Fibroblast of pulmonary artery (primary cell): ENCODE results near the gene RELCH.

Experiments used
- DNase-seq: peaks from one replicate; pipeline ENCODE4 v3.0.0-alpha.2; 2010; ENCODE audit warnings: low read depth
- H3K4me3 ChIP-seq: replicated peaks from 2 replicates; pipeline ENCODE4 v1.5.1; 2011; ENCODE audit warnings: low read depth, mild to moderate bottlenecking, control low read depth, low read length, moderate library complexity
- CTCF ChIP-seq: IDR thresholded peaks from 2 replicates; pipeline ENCODE4 v1.5.1; 2011; ENCODE audit warnings: mild to moderate bottlenecking, control low read depth, low read length, inconsistent platforms; ENCODE audit errors: missing control alignments

RELCH gene

GRCh38 chr18:62312851-62313250 lies 125.8 kb downstream of the RELCH start:
- no peak for TF ChIP-seq CTCF
- DNase-seq, result no peak
- H3K4me3 ChIP-seq, result no peak overlapping the region

- TF ChIP-seq CTCF, result no peak
Measured at GRCh38 chr18:62318228-62319180, 131.4 kb downstream of the RELCH start.

GRCh38 chr18:62321201-62321600 lies 134.1 kb downstream of the RELCH start:
- no peak overlapping the region for H3K4me3 ChIP-seq
- no peak for DNase-seq
- no peak for TF ChIP-seq CTCF

More at GRCh38 chr18:62318228-62319180, 131.4 kb downstream of the RELCH start:
- H3K4me3 ChIP-seq, result no peak overlapping the region
- DNase-seq, result no peak

- TF ChIP-seq CTCF, result no peak
- no peak overlapping the region for H3K4me3 ChIP-seq
- DNase-seq, result no peak
Measured at GRCh38 chr18:62323483-62324180, 136.6 kb downstream of the RELCH start.

- no peak for DNase-seq
- no peak overlapping the region for H3K4me3 ChIP-seq
Measured at GRCh38 chr18:62324181-62324828, 137.2 kb downstream of the RELCH start.

More at GRCh38 chr18:62324181-62324828, 137.2 kb downstream of the RELCH start:
- no peak for TF ChIP-seq CTCF
